CD8-positive, alpha-beta memory T cell (primary cell): ENCODE measurements around the gene DNMT3L. TPM values are rescaled to one million over a fixed set of nuclear protein-coding genes. Genes with fewer than 3 reads are reported as not detected.
"Not testable (repeated sequence)": the region's sequence is repeated elsewhere in the genome, so short reads cannot be mapped to it uniquely, and the experiment has no call there.

Experiments used
- CTCF ChIA-PET: fragments of 350-600 bp; sonication (Branson Sonifier 250); formaldehyde crosslinking; loops from one replicate; lab custom pipeline; 2021; ENCODE audit warnings: antibody characterized with exemption; lab: Charles Lee
- POLR2A ChIA-PET: fragments of 350-600 bp; sonication (Branson Sonifier 250); formaldehyde crosslinking; loops from one replicate; lab custom pipeline; 2021; ENCODE audit warnings: antibody characterized with exemption; lab: Charles Lee
- DNase-seq, 5 donors: peaks; one replicate each; pipeline versions ENCODE4 v3.0.0 to v3.0.0-alpha.2; 2020 to 2022; ENCODE audit warnings: mixed read lengths in 1 of 5
- H3K27ac ChIP-seq: one replicate; pipeline ENCODE4 v1.7.0; 2013; ENCODE audit warnings: low read depth, mild to moderate bottlenecking, low read length, moderate library complexity
- H3K27me3 ChIP-seq: 2 replicates; pipeline ENCODE4 v1.7.0; 2013; ENCODE audit warnings: low read length, mild to moderate bottlenecking; ENCODE audit not compliant: insufficient read depth, poor library complexity, severe bottlenecking
- H3K36me3 ChIP-seq: 2 replicates; pipeline ENCODE4 v1.7.0; 2013; ENCODE audit warnings: mild to moderate bottlenecking, low read length, moderate library complexity; ENCODE audit not compliant: insufficient read depth
- H3K4me1 ChIP-seq: 2 replicates; pipeline ENCODE4 v1.7.0; 2013; ENCODE audit warnings: mild to moderate bottlenecking, low read length, moderate library complexity; ENCODE audit not compliant: insufficient read depth
- H3K4me3 ChIP-seq: 2 replicates; pipeline ENCODE4 v1.7.0; 2013; ENCODE audit warnings: mild to moderate bottlenecking, low read length
- H3K9me3 ChIP-seq: 2 replicates; pipeline ENCODE4 v1.7.0; 2013; ENCODE audit warnings: mild to moderate bottlenecking, low read length
- H3K27ac Mint-ChIP-seq, 8 donors: one replicate each; pipeline ENCODE4 v1.8.0; 2020 to 2021; ENCODE audit warnings: mixed read lengths in 8 of 8, mild to moderate bottlenecking in 6 of 8, inconsistent platforms in 3 of 8, moderate library complexity in 3 of 8
- H3K27me3 Mint-ChIP-seq, 2 donors: one replicate each; pipeline ENCODE4 v1.8.0; 2020 to 2021; ENCODE audit warnings: mixed read lengths in 2 of 2, mild to moderate bottlenecking in 1 of 2, moderate library complexity in 1 of 2
- H3K36me3 Mint-ChIP-seq, 3 donors: one replicate each; pipeline ENCODE4 v1.8.0; 2020 to 2021; ENCODE audit warnings: mixed read lengths in 3 of 3, inconsistent platforms in 1 of 3, mild to moderate bottlenecking in 1 of 3
- H3K4me1 Mint-ChIP-seq, 3 donors: one replicate each; pipeline ENCODE4 v1.8.0; 2020 to 2021; ENCODE audit warnings: mixed read lengths in 3 of 3, inconsistent platforms in 1 of 3, mild to moderate bottlenecking in 1 of 3
- H3K4me3 Mint-ChIP-seq, 7 donors: one replicate each; pipeline ENCODE4 v1.8.0; 2020 to 2021; ENCODE audit warnings: mixed read lengths in 7 of 7, mild to moderate bottlenecking in 6 of 7, moderate library complexity in 4 of 7, inconsistent platforms in 2 of 7
- H3K9me3 Mint-ChIP-seq, 5 donors: one replicate each; pipeline ENCODE4 v1.8.0; 2020 to 2022; ENCODE audit warnings: mixed read lengths in 5 of 5, mild to moderate bottlenecking in 3 of 5, moderate library complexity in 2 of 5, inconsistent platforms in 1 of 5
- polyA plus RNA-seq: library from polyadenylated mRNA; unstranded; fragments of 300-500 nt; fragmentation: Illumina TruSeq; gene quantifications from one replicate; pipeline ENCODE4 v1.2.3, GENCODE V29; 2021
- total RNA-seq, 2 experiments: library from RNA; stranded (reverse); gene quantifications; one replicate each; pipeline ENCODE4 v1.2.3, GENCODE V29; 2021

Gene DNMT3L
- total and polyA plus RNA-seq, 3 experiments from 2014 or later: not detected

- Histone ChIP-seq H3K9me3 (no peaks in the 10 kb centered on the region), H3K4me3 (no peak overlapping the region), H3K27me3 (no peaks in the 10 kb centered on the region), H3K27ac (no peak overlapping the region), H3K36me3 (no peaks in the 10 kb centered on the region), H3K4me1 (no peaks in the 10 kb centered on the region)
- CTCF ChIA-PET: interaction anchor here (0.9 to 1.4 kb wide), 2 partner anchors 9 to 10 kb away, joined by 3 read pairs; no protein-coding TSS in a partner anchor
- no peak for DNase-seq
- peaks cover 0 to 2% (median 0%) of the 10 kb centered on the region in 3 donors for H3K4me1 Mint-ChIP-seq
- peaks cover 5 to 6% of the 10 kb centered on the region in 2 donors for H3K27me3 Mint-ChIP-seq
- POLR2A ChIA-PET: interaction anchor here (0.7 kb wide), 1 partner anchor 163 kb away, joined by 6 read pairs; no protein-coding TSS in a partner anchor
- no peak overlapping the region for H3K27ac Mint-ChIP-seq
- H3K4me3 Mint-ChIP-seq: no peak overlapping the region
- no peaks in the 10 kb centered on the region for H3K9me3 Mint-ChIP-seq
- no peaks in the 10 kb centered on the region for H3K36me3 Mint-ChIP-seq
Observed at GRCh38 chr21:44286716-44287632, 25.3 kb upstream of the DNMT3L start.

GRCh38 chr21:44286086-44286715, 24.5 kb upstream of the DNMT3L start:
- no peak overlapping the region for H3K27ac ChIP-seq
- H3K4me3 Mint-ChIP-seq: no peak overlapping the region
- H3K9me3 ChIP-seq: no peaks in the 10 kb centered on the region
- ChIA-PET POLR2A (interaction anchor here (0.7 kb wide), 1 partner anchor 164 kb away, joined by 6 read pairs; no protein-coding TSS in a partner anchor), CTCF (no interaction called here)
- H3K27ac Mint-ChIP-seq: no peak overlapping the region
- DNase-seq: no peak
- H3K36me3 ChIP-seq: no peaks in the 10 kb centered on the region
- no peaks in the 10 kb centered on the region for H3K9me3 Mint-ChIP-seq
- no peaks in the 10 kb centered on the region for H3K27me3 ChIP-seq
- peaks cover 5 to 6% of the 10 kb centered on the region in 2 donors for H3K27me3 Mint-ChIP-seq
- H3K4me1 Mint-ChIP-seq: peaks cover 0 to 2% (median 0%) of the 10 kb centered on the region in 3 donors
- no peaks in the 10 kb centered on the region for H3K36me3 Mint-ChIP-seq
- H3K4me1 ChIP-seq: no peaks in the 10 kb centered on the region
- H3K4me3 ChIP-seq: no peak overlapping the region

- Mint-ChIP-seq H3K27ac (no peak within 1 kb of the TSS), H3K36me3 (no peaks in the 10 kb centered on the region), H3K9me3 (no peaks in the 10 kb centered on the region), H3K27me3 (peaks cover 5 to 6% of the 10 kb centered on the region in 2 donors), H3K4me1 (peaks cover 0 to under 1% (median 0%) of the 10 kb centered on the region in 3 donors), H3K4me3 (no peak within 1 kb of the TSS)
- no peak within 1 kb of the TSS for H3K27ac ChIP-seq
- H3K9me3 ChIP-seq: no peaks in the 10 kb centered on the region
- H3K4me3 ChIP-seq: no peak within 1 kb of the TSS
- POLR2A ChIA-PET: no interaction called here
- no peaks in the 10 kb centered on the region for H3K27me3 ChIP-seq
- no peaks in the 10 kb centered on the region for H3K4me1 ChIP-seq
- CTCF ChIA-PET: no interaction called here
- H3K36me3 ChIP-seq: no peaks in the 10 kb centered on the region
- DNase-seq: no peak
Observed at GRCh38 chr21:44285138-44285992, 23.7 kb upstream of the DNMT3L start, which contains the start of gene AIRE. AIRE (plus strand) TSS chr21:44285876; CDS start chr21:44286007, 131 bp downstream.

GRCh38 chr21:44283948-44284347, 22.3 kb upstream of the DNMT3L start:
- no peaks in the 10 kb centered on the region for H3K4me1 Mint-ChIP-seq
- H3K9me3 Mint-ChIP-seq: no peaks in the 10 kb centered on the region
- Histone ChIP-seq H3K27me3 (no peaks in the 10 kb centered on the region), H3K4me1 (no peaks in the 10 kb centered on the region), H3K27ac (no peak overlapping the region), H3K36me3 (no peaks in the 10 kb centered on the region), H3K9me3 (no peaks in the 10 kb centered on the region), H3K4me3 (no peak overlapping the region)
- H3K27me3 Mint-ChIP-seq: peaks cover 6 to 8% of the 10 kb centered on the region in 2 donors
- ChIA-PET CTCF (no interaction called here), POLR2A (no interaction called here)
- H3K4me3 Mint-ChIP-seq: no peak overlapping the region
- no peaks in the 10 kb centered on the region for H3K36me3 Mint-ChIP-seq
- H3K27ac Mint-ChIP-seq: peak overlapping the region in 1 of 8 donors; percentile 47
- no peak for DNase-seq

GRCh38 chr21:44283211-44283785, 21.6 kb upstream of the DNMT3L start:
- peak overlapping the region in 1 of 8 donors; percentile 47 for H3K27ac Mint-ChIP-seq
- H3K4me3 ChIP-seq, H3K4me1 ChIP-seq, H3K4me3 Mint-ChIP-seq, DNase-seq, H3K27ac ChIP-seq, H3K27me3 ChIP-seq, CTCF ChIA-PET, H3K9me3 ChIP-seq, H3K36me3 ChIP-seq, H3K27me3 Mint-ChIP-seq, POLR2A ChIA-PET, H3K9me3 Mint-ChIP-seq, H3K36me3 Mint-ChIP-seq, H3K4me1 Mint-ChIP-seq: not testable (repeated sequence)

GRCh38 chr21:44282370-44282769, 20.7 kb upstream of the DNMT3L start:
- ChIA-PET CTCF (no interaction called here), POLR2A (no interaction called here)
- H3K27me3 Mint-ChIP-seq: peaks cover 0 to 2% of the 10 kb centered on the region in 2 donors

GRCh38 chr21:44281801-44282200, 20.1 kb upstream of the DNMT3L start:
- Mint-ChIP-seq H3K9me3 (no peaks in the 10 kb centered on the region), H3K4me1 (no peaks in the 10 kb centered on the region), H3K36me3 (no peaks in the 10 kb centered on the region), H3K27me3 (peaks cover 0 to 2% of the 10 kb centered on the region in 2 donors), H3K4me3 (no peak overlapping the region), H3K27ac (no peak overlapping the region)
- CTCF ChIA-PET: no interaction called here
- Histone ChIP-seq H3K27ac (no peak overlapping the region), H3K36me3 (no peaks in the 10 kb centered on the region), H3K27me3 (no peaks in the 10 kb centered on the region), H3K4me1 (no peaks in the 10 kb centered on the region), H3K4me3 (no peak overlapping the region), H3K9me3 (no peaks in the 10 kb centered on the region)
- no peak for DNase-seq
- POLR2A ChIA-PET: no interaction called here

More at GRCh38 chr21:44282370-44282769, 20.7 kb upstream of the DNMT3L start:
- DNase-seq: no peak
- no peaks in the 10 kb centered on the region for H3K36me3 Mint-ChIP-seq
- Histone ChIP-seq H3K4me1 (no peaks in the 10 kb centered on the region), H3K4me3 (no peak overlapping the region), H3K27ac (no peak overlapping the region), H3K36me3 (no peaks in the 10 kb centered on the region), H3K27me3 (no peaks in the 10 kb centered on the region), H3K9me3 (no peaks in the 10 kb centered on the region)
- no peak overlapping the region for H3K27ac Mint-ChIP-seq
- no peaks in the 10 kb centered on the region for H3K4me1 Mint-ChIP-seq
- no peaks in the 10 kb centered on the region for H3K9me3 Mint-ChIP-seq
- no peak overlapping the region for H3K4me3 Mint-ChIP-seq
